SKM-1 treated with dmso at 0.1 percent for 144 hours (cell line): ENCODE results near the gene RYR1.
A peak's percentile ranks its signal among the peaks of the same experiment; 100 is the strongest.
"Not testable (repeated sequence)": the region's sequence is repeated elsewhere in the genome, so short reads cannot be mapped to it uniquely, and the experiment has no call there.

Source experiments
- DNase-seq: peaks from one replicate; lab custom pipeline; 2025; ENCODE audit not compliant: unreplicated experiment; lab: John Stamatoyannopoulos, UW

The RYR1 gene

DNA sequence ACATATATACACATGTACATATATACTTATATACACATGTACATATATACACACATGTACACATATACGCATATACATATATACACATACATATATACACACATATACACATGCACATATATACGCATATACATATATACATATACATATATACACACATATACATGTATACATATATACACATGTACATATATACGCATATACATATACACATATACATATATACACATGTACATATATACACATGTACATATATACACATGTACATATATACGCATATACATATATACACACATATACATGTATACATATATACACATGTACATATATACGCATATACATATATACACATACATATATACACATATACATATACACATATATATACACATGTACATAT lies 169.4 kb downstream of the RYR1 start:
- DNase-seq, result not testable (repeated sequence)

DNA sequence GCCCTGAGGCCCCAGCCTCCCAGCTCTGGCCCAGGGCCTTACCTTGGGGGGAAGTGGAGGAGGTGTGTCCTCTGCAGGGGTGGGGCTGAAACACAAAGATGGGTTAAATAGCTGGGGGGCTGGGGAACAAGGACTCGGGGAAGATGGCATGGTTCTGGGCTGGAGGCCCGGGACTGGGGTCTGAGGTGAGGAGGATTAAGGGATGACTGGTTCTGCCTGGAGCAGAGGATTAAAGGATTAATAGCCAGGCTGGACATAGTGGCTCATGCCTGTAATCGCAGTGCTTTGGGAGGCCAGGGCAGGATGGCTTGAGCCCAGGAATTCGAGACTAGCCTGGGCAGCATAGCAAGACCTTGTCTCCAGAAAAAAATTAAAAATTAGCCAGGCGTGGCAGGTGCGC lies 172.6 kb downstream of the RYR1 start:
- DNase-seq, result no peak

DNA sequence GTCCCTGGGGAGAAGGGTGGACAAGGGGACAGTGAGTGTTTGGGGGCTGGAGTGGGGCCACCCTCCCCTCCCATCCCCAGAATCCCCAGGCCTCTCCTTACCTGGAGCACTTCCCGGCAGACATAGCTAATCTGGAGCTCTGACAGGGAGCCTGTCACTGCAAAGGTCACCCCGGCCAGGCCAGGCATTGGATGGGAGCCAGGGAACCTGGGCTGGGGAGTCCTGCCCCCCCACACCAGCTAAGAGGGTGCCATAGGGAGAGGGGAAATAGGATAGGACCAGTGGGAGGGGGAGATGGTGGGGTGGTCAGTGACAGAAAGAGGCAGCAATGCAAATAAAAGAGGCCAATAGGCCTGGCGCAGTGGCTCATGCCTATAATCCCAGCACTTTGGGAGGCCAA lies 180.8 kb downstream of the RYR1 start:
- DNase-seq, result no peak

DNA sequence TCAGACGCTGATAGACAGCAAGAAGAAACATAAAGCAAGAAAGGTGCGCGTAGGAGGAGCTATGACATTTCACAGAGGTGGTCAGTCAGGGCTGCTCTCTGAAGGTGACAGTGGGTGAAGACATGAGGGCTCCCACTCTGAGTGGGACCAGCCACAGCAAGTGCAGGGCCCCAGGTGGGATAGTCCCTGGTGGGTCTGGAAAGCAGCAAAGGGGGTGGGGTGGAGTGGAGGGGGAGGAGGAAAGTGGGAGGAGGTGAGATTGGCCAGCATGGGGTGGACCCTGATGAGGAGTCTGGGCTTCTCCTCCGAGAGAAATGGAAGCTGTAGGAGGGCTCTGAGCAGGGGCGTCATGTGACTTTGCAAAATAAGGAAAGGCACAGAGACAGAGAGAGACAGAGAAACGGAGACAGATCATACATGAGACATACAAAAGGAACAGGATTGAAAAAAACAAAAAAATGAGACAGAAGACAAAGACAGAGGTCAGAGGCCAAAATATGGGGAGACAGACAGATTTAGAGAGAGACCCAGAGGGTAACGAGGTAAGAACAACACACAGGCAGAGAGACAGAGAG lies 181.6 kb downstream of the RYR1 start:
- DNase-seq, result no peak

DNA sequence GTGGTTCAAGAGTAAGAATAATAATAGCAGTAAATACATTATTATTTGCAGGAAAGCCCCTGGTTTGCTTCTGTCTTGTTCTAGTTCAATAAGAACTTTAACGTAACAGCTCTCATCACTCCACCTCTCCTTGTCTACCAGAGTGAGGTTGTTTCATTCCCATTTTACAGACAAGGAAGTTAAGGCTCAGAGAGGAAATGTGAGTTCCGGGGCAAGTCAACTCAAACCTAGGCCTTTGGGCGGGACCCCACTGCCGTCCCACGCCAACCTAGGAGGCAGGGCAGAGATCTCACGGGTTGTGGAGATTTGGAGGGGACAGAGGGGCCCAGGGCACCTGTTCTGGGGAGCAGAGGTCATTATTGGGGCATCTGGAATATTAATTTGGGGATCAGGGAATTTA lies 182.8 kb downstream of the RYR1 start:
- DNase-seq, result no peak

DNA sequence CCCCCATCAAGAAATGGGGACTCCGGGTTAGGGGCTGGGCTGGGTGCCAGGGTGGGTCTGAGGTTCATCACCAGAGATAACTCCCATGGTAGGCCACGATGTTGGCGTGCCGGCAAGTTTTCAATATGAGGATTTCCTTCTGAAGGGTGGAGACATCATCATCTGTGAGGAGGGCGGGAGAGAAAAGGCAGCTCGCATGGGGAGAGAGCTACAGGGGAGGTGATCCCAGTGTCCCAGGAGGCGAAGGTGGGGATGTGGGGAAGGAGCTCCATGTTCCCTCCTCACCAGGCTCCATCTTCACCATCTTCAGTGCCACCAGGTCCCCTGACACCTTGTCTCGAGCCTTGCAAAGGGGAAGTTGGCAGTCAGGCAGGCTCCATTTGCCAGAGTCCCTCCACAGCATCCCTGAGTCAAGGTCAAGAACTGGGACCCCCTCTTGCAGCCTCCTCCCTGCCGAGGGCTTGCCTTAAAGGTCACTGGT lies 183.8 kb downstream of the RYR1 start:
- no peak for DNase-seq

DNA sequence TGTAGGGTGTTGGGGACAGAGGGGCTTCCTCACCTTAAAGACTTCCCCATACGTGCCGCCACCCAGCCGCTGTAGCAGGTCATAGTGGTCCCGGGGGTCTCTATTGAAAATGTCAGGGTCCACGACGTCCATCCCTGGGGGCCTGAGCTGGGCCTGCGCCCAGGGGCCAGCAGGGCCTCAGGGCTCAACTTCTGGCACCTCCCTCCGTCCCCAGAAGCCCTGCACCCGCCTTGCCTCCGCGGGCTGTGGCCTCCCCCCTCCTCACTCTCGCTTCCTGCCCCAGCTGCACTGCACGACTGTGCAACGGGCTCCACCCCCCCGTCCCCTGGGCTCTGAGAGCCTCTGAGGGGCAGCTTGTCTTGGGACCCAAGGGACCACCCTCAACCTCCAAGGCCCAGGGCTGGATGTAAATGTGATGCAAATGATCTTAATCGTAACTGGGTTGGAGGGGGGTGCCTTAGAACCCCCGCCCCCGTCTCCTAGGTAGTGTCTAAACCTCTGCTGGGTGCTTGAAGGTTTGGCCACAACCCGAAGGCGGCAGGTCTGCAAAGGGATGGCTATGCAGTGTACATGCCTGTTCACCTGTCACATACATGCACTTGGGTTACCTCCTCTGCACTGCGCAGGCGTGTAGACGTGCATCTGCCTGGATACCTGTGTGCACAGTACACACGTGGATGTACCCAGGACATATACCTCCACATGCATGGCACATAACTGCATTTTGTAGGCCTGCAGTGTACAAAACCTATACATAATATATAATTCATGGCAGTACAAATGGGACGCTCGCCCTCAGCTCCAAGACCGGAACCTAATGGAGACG lies 184.5 kb downstream of the RYR1 start, which contains the start of gene MAP4K1:
TSS of gene MAP4K1 (minus strand) at position 190 of the 826 bp plus-strand sequence. CDS start at position 132, 58 bp downstream.
- peak; percentile 23 for DNase-seq

DNA sequence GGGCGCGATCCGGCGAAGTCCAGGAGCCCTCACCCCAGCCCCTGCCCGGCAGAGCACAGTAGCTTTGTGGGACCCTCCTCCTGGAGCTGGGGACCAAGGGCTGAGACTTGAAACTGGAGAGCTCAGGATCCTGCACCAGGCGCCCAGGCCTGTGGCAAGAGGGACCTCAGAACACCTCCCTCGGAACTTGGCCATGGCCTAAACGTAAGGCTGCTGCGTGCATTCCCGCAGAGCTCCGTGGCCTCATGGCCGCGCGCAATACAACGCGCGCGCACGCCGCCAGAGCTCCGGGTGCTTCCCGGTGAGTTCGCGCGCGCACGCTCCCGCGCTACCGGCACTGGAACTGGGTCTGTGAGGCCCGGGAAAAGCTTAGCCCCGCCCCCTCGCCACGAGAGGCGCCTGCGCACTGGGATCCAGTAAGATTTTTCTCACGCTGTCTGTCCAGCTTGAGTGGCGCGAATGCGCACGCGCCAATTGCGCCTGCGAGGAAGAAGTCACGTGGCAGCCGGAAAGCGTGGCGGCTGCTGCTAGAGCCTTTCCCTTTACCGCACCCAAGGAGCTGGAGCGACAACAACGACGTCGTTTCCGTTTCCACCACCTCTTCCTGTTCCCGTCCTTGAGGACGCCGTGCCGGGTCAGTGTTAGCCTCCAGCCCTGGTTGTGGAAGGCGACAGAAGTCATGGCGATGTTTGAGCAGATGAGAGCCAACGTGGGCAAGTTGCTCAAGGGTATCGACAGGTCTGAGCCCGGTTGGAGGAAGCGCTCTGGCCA lies 185.3 kb downstream of the RYR1 start, which contains the start of gene EIF3K:
TSS of gene EIF3K (plus strand) at position 599 of the 771 bp plus-strand sequence. CDS start at position 680, 81 bp downstream.
- DNase-seq, result peak; percentile 99

DNA sequence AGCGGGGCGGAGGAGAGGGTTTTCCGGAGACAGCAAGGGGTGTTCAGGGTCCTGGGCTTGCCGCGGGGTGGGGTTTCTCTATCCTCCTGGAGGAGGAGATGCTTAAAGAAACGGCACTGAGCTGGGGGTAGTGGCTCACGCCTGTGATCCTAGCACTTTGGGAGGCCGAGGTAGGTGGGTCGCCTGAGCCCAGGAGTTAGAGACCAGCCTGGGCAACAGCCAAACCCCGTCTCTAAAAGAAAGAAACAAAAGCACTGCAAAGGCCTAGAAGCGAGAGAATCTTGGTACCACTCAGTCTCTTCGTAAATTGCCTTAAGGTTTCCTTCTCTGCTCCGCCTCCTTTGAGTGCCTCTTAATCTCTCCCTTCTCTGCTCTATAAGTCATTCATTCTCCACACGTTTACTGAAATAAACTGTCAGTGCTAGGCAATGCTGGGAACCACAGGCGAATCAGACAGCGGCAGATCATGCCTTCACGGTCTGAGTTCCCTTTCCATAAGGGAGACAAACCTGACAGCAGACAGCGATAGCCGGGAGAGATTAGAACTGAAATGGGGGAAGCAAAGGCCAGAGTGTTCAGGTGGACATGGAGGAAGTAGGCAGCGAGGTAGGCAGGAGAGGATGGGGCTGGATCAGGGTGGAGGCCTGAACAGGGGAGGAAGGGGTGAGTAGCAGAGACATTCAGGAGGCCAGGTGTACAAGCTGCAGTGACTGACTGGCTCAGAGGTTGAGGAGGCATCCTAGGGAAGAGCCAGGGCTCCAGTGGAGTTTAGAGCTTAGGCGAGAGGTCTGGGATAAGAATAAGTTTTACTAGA lies 186.1 kb downstream of the RYR1 start:
- no peak for DNase-seq

DNA sequence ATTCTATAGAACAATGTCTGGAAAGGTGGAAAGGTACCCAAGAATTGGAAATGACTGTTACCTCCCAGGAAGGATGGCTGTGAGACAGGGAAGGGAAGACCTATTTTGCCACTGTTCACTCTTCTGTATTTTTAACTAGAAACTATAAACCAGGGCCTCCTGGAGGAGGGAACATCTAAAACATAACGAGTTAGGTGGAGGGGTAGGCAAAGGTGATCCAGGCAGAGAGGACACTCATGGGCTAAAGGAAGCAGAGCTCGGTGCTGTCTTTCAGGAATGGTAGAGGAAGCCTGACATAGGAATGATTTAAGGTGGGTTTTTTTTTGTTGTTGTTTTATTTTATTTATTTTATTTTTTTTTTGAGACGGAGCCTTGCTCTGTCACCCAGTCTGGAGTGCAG lies 191.3 kb downstream of the RYR1 start:
- DNase-seq, result no peak

DNA sequence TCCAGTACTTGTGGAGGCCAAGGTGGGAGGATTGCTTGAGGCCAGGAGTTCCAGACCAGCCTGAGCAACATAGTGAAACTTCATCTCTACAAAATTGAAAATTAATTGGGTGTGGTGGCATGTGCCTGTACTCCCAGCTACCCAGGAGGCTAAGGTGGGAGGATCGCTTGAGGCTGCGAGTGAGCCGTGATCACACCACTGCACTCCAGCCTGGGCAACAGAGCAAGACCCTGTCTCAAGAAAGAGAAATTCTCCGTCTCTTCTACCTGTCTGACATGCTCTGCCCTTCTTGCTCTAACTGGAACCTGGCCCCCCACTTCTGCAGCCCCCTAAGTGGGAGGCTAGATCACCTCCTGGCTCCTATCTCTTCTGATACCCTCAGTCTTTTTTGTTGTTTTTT lies 192.9 kb downstream of the RYR1 start:
- no peak for DNase-seq

DNA sequence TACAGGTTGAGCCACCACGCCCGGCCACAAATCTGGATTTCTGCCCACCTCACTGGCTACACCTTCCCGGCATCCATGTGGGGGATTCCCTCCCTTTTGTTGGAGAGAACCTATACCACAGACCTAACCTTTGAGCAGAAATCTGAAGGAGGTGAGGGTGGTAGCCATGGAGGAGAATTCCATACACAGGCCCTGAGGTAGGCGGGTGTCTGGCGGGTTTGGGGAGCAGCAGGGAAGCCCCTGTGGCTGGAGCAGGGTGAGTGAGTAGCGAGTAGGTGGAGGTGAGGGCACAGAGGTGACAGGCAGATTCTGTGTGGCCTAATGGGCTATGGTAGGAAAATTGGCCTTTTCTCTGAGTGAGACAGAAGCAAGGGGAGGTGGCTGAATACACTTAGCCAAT lies 196.1 kb downstream of the RYR1 start:
- DNase-seq, result no peak

DNA sequence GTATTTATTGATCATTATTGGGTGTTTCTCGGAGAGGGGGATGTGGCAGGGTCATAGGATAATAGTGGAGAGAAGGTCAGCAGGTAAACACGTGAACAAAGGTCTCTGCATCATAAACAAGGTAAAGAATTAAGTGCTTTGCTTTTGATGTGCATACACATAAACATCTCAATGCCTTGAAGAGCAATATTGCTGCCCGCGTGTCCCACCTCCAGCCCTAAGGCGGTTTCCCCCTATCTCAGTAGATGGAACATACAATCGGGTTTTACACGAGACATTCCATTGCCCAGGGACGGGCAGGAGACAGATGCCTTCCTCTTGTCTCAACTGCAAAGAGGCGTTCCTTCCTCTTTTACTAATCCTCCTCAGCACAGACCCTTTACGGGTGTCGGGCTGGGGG lies 197.8 kb downstream of the RYR1 start:
- not testable (repeated sequence) for DNase-seq

DNA sequence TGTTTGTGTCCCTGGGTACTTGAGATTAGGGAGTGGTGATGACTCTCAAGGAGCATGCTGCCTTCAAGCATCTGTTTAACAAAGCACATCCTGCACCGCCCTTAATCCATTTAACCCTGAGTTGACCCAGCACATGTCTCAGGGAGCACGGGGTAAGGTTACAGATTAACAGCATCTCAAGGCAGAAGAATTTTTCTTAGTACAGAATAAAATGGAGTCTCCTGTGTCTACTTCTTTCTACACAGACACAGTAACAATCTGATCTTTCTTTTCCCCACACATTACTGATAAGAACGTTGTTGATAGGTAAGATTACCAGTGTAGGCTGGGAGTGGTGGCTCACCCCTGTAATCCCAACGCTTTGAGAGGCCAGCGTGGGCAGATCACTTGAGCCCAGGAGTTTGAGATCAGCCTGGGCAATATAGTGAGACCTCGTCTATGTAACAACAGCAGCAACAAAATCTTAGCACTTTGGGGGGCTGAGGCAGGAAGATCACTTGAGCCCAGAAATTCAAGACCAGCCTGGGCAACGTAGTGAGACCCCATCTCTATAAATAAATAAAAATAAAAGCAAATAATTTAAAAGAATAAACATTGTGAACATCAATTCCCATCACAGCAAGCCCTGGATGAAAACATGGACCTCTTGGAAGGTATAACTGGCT lies 198.5 kb downstream of the RYR1 start:
- DNase-seq, result not testable (repeated sequence)

DNA sequence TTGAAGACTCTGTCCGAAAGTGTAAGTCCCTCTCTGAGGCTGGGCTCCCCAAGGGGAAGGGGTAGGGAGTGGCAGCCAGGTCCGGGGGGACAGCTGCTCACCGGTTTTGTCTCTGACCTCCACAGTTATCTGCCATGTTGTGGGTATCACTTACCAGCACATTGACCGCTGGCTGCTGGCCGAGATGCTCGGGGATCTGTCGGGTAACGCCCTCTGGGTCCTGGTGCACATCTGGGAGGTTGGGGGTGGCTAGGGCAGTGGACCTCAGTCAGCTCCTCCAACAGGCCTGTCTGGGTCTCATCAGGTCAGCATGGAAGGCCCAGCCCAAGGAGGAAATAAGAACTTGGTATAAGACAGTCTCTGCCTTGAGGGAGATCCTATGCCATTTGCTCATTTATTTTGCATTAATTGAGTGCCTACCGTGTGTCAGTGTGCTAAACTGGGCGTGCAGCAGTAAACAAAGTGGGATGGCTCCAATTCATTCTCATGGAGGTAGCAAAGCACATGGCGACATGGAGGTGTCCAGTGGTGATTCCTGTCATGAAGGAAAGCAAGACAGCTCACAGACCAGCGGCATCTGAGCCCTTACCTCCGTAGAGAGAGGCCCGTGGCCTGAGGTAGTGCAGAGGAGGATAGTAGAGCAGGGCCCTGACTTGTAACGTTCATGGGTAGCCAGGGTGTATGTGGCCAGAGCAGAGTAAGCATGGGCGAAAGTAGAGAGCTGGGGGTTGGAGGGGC lies 199.2 kb downstream of the RYR1 start:
- DNase-seq, result no peak

DNA sequence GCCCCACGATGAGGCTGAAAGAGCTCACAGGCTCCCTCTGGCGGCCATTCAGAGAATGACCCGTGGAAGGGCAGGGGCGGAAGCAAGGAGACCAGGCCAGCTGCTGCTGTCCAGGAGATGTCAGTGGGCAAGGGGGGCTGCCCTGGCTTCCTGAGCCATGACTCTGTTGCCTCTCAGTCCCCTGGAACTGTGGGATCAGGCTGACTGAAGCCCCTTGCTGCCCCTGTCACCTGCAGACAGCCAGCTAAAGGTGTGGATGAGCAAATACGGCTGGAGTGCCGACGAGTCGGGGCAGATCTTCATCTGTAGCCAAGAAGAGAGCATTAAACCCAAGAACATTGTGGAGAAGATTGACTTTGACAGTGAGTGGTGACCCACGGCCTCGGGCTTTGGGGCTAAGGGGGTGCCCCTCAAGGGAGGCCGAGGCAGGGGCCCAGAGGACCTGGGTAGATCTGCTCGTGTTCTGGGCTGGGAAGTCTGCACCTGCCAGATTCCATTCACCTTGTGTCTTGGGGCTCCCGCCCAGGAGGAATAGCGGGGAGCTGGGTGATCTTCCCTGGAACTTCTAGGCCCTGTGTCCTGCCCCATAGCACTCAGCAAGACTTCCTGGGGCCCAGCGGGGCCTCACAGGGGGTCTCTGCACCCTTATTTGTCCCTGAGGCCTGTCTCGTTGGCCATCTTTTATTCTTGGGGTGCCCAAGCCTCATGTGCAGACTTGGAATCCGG lies 201.4 kb downstream of the RYR1 start:
- DNase-seq, result peak; percentile 27

DNA sequence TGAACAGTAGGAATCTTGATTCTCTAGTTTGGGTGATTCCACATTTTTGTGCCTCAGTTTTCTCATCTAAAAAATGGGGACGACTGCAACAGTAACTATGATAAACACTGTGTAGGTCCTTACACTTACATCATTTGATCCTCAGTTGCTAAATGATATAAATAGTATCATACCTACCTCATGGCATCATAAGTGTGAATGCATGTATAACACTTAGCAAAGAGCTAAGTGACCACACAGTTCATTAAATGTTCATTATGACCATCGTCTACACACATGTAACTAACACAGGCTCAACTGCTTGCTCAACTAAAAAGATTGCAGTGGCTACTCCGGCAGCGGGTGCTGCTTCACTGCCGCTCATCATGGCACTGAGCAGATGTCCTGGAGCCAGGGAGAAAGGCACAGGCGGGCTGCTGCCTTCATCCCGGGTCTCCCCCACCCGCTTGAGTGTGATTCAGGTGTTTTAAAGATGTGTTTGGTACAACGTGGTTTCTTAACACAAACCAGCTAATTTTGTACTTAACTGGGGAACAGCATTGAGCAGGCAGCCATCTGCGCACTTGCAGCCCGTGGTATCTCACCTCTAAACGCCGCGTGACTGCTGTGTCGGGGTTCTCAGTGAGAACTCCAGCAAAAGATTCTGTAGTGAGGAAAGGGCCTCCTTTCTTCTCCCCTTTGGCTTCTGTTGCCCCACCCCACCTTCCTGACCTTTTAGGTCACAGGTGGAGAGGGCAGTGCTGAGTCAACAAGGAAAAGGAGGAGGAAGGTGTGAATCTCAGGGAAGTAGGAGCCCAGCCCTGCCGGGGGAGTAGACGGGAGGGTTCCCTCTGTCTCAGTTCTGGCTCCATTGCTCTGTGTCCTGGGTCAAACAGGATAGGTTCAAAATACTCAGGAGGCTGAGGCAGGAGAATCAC lies 202.2 kb downstream of the RYR1 start:
- DNase-seq, result no peak
